DMS53 treated with DMSO at 0.1 percent for 48 hours (cell line): ENCODE measurements around the gene ACIN1.
"Not testable (repeated sequence)": the region's sequence is repeated elsewhere in the genome, so short reads cannot be mapped to it uniquely, and the experiment has no call there.

Experiments used
- DNase-seq: peaks from one replicate; lab custom pipeline; 2025; ENCODE audit not compliant: unreplicated experiment; lab: John Stamatoyannopoulos, UW

Gene ACIN1

DNA sequence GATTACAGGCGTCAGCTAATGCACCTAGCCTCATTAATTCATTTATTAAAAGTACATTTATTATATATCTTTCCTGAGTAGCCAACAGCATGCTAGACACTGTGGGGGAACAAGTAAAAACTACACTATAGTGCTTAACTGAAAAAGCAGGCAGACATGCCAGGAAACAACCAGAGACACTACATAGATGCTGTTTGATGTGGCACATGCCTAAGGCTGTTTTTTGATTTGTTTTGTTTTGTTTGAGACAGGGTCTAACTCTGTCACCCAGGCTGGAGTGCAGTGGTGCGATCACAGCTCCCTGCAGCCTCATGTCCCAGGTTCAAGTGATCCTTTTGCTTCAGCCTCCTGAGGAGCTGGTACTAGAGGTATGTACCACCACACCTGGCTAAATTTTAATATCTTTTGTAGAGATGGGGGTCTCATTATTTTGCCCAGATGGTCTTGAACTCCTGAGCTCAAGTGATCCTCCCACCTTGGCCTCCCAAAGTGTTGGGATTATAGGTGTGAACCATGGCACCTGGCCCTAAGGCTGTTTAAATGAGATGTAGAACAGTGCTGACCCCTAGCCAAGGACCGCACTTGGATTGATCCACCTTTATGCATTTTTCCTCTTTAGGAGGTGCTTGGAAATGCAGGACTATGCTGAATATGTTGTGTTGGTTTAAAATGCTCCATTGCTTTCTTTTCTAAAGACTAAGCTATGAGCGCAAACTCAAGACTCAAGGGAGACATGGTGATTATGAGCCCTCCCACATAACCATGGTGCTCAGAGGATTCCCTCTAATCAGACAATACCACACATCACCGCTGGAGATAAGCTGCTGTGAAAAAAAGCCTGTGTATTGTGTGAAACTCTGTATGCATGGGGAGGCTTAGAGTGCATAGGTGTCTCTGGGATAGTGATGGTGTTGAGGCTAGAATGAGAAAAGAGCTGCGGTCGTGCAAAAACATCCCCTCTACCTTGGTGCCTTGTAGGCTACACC lies 74.5 kb downstream of the ACIN1 start:
- no peak for DNase-seq

DNA sequence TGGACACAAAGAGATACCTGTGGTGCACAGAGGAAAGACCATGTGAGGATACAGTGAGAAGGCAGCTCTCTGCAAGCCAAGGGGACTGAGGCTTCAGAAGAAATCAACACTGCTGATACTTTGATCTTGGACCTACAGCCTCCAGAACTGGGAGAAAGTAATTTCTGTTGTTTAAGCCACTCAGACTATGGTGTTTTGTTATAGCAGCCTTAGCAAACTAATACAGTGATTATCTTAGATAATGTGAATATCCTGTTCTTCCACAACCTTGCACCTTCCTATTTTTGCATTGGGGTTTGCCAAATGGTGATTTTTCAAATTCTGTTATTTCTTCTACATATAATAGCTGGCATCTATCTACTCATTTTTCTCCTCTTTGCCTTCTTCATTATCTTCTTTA lies 76.8 kb downstream of the ACIN1 start:
- no peak for DNase-seq

DNA sequence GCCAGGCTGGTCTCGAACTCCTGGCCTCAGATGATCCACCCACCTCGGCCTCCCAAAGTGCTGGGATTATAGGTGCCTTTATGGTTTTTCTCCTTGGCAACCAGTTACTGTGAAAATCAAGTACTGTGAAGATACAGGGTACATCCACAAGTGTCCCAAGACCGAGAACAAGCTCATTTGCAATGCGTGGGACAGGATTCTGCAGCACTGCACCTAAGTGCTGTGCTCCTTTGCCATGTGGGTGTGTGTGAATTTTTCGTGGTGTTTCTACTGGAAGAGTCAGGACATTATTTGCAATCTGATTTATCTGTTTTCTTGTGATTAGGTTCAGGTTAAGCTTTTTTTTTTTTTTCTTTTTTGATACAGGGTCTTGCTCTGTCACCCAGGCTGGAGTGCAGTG lies 77.8 kb downstream of the ACIN1 start:
- DNase-seq, result no peak

DNA sequence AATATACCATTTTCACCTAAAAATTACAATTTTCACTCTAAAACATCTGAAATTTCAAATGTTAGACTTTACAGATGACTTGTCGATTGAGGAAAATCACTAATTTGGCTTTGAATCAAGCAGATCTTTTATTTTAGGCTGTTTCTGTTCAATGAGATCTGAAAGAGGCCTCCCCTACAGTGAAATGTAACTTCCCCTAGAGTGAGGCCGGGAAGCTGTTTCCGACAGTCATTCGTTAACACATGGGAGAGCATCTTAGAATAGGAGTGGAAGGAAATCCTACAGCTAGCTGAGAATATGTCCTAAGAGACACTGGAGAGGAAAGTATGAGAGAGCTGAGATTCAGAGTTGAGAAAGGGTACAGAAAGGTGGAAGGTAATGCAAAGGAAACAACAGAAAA lies 79.3 kb downstream of the ACIN1 start:
- DNase-seq, result no peak

DNA sequence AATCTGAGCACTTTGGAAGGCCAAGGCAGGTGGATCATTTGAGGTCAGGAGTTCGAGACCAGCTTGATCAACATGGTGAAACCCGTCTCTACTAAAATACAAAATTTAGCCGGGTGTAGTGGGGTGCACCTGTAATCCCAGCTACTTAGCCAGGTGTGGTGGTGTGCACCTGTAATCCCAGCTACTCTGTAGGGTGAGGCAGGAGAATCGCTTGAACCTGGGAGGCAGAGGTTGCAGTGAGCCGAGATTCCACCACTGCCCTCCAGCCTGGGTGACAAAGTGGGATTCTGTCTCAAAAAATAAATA lies 81.2 kb downstream of the ACIN1 start:
- not testable (repeated sequence) for DNase-seq

DNA sequence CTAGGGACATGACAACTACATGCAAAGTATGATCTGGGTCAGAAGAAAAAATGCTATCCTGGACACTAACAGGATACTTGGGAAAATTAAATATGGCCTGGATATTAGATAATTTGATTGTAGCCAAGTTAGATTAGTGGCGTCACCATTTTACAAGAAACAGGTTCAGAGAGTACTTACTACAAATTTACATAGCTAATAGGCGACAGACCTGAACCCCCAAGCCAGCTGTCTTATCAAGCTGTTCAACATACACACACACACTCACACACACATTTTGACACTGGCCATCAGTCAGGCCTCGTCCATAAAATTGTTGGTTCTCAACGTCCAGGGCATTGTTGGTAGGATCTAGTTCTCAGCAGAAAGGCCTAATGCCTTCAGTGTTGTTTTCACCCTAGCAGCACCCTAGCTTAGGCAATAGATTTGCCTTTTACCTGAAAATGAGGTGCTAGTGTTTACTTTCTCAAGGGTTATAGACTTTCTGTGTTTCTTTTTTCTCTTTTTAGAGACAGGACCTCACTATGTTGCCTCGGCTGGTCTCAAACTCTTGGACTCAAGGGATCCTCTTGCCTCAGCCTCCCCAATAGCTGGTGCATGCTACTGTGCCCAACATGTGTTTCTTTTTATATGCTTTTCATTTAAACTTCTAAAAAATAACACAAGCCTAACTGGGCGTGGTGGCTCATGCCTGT lies 81.7 kb downstream of the ACIN1 start:
- DNase-seq, result no peak

DNA sequence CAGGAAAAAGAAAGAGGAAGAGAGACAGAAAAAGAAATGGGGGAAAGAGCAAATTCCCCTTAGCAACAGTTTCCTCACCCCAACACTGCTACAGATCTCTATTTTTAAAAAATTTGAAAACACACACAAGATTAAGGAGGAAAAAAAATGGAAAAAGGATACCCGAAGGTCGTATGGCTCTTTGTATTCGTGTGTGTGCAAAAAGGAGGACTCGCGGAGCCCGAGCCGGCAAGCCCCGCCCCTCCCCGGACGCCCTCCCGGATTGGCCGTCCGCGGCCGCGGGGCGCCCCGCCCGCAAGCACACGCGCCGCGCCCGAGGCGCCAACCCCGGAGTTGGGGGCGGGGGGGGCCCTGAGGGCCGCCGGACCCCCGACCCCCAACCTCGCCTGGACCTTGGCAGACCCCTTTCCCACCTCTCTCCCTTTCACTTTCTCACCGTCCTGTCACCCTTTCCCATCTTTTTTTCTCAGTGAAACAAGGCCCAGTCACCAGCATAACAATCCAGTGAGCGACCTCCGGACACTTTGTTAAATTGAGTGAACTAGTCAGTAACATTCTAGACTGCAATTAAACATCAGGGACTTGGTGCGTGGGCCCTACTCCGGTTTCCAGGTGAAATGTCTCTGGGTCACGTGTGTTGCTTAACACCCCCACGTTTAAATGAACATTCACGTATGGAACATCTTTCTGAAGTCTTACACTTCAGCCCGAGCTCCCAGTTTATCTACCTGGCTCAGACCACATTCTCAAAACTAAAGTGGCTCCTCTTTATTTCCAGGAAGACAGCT lies 84.8 kb downstream of the ACIN1 start, which contains the start of gene C14orf93:
C14orf93 (minus strand) TSS at position 205 of the 788 bp plus-strand sequence. CDS start 11,120 bp downstream, outside the sequence.
- peak; percentile 31 for DNase-seq

DNA sequence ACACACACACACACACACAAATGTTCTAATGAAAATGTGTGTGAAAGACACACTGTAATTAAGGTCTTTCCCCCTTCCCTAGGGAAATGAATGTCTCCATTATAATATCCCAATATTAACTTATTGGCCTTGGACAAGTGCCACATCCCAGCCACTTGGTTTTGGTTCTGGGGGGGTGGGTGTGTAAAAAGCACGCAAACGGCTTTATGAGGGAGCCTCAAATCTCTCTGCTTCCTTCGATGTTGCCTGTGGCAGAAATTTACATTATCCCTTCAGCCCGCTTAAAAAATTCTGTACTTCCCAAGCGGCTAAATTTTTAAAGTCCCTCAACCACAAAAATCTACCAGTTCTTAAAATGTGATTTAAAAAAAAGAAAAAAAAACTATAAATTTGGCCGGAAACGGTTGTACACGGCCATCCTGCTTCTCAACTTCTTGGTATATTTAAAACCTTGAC lies 85.4 kb downstream of the ACIN1 start:
- DNase-seq, result no peak

DNA sequence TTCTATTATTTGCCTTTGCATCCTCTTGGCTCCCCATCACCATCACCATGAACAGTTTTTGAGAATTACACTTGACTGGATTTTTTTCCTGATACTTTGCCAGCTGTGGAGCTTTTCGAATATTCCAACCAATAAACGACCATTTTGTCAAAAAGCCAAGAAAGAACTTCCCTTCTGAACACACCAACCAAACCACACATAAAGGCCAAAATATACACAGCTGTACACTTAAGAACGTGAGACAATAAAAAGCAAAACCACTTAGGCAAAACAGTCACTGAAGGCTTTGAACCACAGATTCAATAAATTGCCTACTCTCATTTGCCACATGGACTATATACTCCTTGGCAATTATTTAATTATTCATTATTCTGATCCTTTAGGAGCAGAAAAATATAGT lies 86.1 kb downstream of the ACIN1 start:
- DNase-seq, result no peak
